Left hindlimb (tissue), 1 donor: Measurements from ENCODE around the gene TTC27.

Experiments used
- DNase-seq: peaks from one replicate; pipeline ENCODE4 v3.0.0-alpha.2; 2018

Gene TTC27

GRCh38 chr2:32671885-32672533, 44.2 kb downstream of the TTC27 start:
- no peak for DNase-seq

DNA sequence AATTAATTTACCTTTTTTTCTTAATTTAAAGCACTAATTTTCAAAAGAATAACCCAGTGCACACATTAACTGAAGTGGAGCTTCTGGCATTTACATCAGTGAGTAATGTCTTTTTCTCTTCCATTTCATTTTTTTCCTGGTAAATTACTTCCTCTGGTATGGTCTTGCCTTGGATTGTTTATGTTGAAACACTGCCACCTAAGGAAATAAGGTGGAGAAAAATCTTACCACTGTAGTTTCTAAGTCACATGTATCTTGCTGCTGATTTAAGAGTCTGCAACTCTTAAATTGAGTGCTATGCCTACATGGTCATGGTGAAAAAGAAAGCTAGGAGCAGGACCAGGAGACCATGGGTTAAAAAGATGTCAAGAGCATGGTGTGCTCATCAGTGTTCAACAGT, 51.0 kb downstream of the TTC27 start:
- no peak for DNase-seq

DNA sequence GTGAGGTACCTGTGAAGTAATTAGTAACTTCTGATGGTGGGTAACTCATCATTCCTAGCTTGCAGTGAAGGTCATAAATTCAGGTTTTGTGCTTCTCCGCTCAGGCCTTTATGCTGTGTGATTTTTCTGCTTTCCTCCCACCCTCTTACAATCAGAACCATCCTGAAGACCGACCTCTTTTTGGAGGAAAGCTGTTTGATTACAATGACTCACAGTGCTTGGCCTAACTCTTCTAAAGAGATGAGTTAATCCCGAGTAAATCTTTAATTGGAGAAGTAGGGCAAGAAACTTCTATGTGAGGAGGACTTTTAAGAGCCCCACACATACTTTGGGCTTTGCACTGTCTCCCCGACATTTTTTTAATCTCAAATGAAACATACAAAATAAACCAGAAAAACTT, 53.1 kb downstream of the TTC27 start:
- DNase-seq, result no peak

DNA sequence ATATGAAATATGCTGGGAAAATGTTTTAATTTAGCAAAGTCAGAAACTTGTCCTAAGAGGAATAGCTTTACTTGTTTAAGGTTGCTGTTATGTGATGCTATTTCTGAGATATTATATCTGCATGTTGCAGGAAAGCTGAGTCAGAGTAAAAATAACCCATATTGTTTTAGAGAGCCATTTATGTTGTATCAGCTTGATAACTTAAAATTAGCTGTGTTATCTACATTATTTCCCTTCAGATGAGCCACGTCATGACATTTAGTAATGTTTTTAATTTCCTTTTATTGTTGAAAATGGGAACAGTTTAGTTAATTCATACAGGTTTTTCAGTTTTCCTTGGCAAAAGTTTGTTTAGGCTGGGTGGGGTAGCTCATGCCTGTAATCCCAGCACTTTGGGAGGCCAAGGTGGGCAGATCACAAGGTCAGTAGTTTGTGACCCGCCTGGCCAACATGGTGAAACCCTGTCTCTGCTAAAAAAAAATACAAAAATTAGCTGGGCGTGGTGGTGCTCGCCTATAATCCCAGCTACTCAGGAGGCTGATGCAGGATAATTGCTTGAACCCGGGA, 55.8 kb downstream of the TTC27 start:
- DNase-seq, result no peak

DNA sequence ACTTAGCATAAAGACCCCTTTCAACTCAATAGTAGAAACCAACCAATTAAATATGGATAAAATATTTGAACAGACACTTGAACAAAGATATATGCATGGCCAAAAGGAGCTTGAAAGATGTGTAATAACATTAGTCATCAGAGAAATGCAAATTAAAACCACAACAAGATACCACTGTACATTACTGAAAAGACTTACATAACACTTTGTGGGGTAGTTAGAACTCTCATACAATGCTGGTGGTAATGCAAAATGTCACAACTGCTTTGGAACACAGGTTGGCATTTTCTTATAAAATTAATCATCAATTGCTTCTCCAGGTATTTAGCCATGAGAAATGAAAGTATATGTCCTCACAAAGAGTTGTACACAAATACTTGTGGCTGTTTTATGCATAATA, 60.7 kb downstream of the TTC27 start:
- no peak for DNase-seq

GRCh38 chr2:32691678-32692077, 63.8 kb downstream of the TTC27 start:
- DNase-seq, result no peak

- no peak for DNase-seq
Observed at GRCh38 chr2:32696439-32696838, 68.6 kb downstream of the TTC27 start.

- no peak for DNase-seq
Observed at GRCh38 chr2:32697156-32697555, 69.3 kb downstream of the TTC27 start.

- no peak for DNase-seq
Observed at GRCh38 chr2:32699151-32699550, 71.3 kb downstream of the TTC27 start.

- no peak for DNase-seq
Observed at GRCh38 chr2:32701806-32702205, 74.0 kb downstream of the TTC27 start.

DNA sequence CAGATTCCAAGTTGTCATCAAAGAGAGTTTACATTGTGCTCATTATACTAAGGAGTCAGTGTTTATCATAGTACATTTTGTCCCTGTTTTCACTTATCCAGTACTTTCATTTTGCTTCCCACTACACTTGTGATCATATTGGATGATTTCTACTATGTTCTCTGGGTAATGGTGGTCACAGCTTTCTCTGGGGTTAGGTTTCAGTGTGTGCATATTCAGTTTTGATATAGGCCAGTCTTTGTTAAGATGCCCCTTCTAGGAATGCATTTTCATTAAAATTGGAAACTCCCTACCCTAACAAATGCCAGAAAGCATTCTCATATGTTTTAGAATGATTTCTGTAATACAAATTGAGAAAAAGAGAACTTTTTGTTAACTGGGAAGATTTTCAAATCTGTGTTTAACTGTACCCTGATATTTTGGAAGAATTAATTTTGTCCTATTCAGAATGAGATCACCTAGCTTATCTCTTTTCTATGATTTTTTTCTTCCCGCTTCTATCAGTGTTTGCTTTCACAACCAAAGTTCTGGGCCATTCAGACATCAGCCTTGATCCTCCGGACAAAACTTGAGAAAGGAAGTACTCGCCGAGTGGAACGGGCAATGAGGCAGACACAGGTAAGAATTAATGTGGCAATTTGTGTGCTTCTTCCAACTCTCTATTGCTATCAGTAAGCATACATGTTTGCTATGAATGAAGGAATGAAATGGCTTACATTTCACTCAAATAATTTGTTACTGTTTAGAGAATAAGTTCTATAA, 74.6 kb downstream of the TTC27 start:
- no peak for DNase-seq

DNA sequence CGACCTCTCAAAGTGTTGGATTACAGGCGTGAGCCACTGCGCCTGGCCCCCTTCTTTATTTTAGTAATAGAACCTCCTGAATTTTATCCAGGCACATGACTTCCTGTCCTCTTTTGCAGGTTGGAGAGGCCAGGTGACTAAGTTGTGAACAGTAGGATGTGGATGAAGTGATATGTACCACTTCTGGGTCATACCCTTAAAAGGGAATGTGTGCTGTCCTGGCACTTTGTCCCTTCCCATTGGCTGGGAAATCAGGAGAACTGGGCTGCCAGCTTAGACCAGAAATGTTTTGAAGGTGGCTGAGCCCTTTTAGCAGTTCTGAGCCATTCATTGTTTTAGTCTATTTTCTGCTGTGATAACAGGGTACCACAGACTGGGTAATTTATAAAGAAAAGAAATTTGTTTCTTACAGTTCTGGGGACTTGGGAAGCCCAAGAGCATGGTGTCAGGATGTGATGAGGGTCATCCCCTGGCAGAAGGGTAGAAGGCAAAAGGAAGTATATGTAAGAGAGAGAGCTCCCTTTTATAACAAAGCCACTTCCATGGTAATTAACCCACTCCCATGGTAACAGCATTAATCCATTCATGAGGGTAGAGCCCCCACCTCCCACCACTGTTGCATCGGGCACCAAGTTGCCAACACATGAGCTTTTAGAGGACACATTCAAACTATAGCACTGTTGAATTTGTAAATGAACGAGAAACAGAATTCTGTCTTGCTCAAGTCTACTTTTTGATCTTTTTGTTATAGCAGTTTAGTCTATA, 79.1 kb downstream of the TTC27 start:
- DNase-seq, result no peak

GRCh38 chr2:32711219-32711618, 83.4 kb downstream of the TTC27 start:
- no peak for DNase-seq

- no peak for DNase-seq
Observed at GRCh38 chr2:32711908-32712501, 84.2 kb downstream of the TTC27 start.

- no peak for DNase-seq
Observed at GRCh38 chr2:32712870-32713269, 85.0 kb downstream of the TTC27 start.

- DNase-seq, result no peak
Observed at GRCh38 chr2:32714521-32714920, 86.7 kb downstream of the TTC27 start.

- no peak for DNase-seq
Observed at GRCh38 chr2:32715391-32715841, 87.6 kb downstream of the TTC27 start.

GRCh38 chr2:32715981-32716380, 88.1 kb downstream of the TTC27 start:
- no peak for DNase-seq

DNA sequence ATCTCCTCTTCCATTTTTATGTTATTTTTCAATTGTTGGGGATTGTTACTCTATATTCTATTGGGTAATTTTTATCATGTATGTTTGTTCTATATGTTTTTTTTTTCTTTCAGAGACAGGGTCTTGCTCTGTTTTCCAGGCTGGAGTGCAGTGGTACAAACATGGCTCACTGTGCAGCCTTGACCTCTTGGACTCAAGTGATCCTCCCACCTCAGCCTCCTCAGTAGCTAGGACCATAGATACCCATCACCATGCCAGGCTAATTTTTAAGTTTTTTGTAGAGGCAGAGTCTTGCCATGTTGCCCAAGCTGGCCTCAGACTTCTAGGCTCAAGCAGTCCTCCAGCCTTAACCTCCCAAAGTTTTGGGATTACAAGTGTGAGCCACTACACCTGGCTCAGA, 88.7 kb downstream of the TTC27 start:
- DNase-seq, result no peak

- no peak for DNase-seq
Observed at GRCh38 chr2:32718752-32719151, 90.9 kb downstream of the TTC27 start.

GRCh38 chr2:32719430-32719829, 91.6 kb downstream of the TTC27 start:
- no peak for DNase-seq

GRCh38 chr2:32719933-32720716, 92.3 kb downstream of the TTC27 start:
- DNase-seq, result no peak
